Body of pancreas (tissue), 4 donors: Measurements from ENCODE around the gene SVIL.

Experiments used
- CTCF ChIP-seq, 7 experiments: fragments of 450-650 bp in 4 of 7; fragments of 200-600 bp in 3 of 7; sonication (generic) in 3 of 7; IDR thresholded peaks; one replicate each; pipeline ENCODE4 v1.5.1; 2016 to 2019; ENCODE audit warnings: antibody characterized with exemption in 7 of 7
- POLR2A ChIP-seq, 3 donors: fragments of 450-650 bp; IDR thresholded peaks; one replicate each; pipeline ENCODE4 v1.6.1; 2016; ENCODE audit warnings: antibody characterized with exemption in 3 of 3, mild to moderate bottlenecking in 2 of 3

- TF ChIP-seq CTCF (IDR thresholded peaks at IDR 0.05): no peak
- no peak for TF ChIP-seq POLR2A (IDR thresholded peaks at IDR 0.05)
These were observed 139.4 kb downstream of the SVIL start for GRCh38 chr10:29495366-29495765.
